GM23248 (cell line): ENCODE data around the gene VAV2.

Experiments
- EZH2 ChIP-seq: fragments of 200-600 bp; sonication (generic); IDR thresholded peaks from 2 replicates; pipeline ENCODE4 v1.6.1; 2018; ENCODE audit warnings: antibody characterized with exemption, mild to moderate bottlenecking; ENCODE audit not compliant: insufficient read depth, poor library complexity, severe bottlenecking
- EZH2phosphoT487 ChIP-seq: fragments of 200-600 bp; sonication (generic); IDR thresholded peaks from 2 replicates; pipeline ENCODE4 v1.6.1; 2018; ENCODE audit warnings: antibody characterized with exemption, moderate library complexity, mild to moderate bottlenecking, low read depth; ENCODE audit not compliant: insufficient read depth

DNA sequence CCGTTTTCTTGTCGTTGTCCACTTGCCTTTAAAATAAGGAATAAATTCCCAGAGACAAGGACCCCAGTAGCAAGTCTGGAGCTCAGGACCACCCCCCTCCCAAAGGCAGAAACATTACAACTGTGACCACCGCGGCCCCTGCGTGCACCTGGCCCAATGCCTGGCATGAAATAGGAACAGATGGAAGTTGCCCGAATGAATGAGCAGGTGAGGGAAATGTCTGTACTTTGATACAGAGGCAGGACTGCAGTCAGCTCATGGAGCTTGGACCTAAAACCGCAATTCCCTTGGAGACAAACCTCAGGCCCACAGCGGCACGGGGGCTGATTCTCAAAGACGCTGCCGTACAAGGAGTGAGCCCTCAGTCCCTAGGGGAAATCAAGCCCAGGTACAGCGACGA lies 198.7 kb downstream of the VAV2 start:
- TF ChIP-seq EZH2: no peak
- TF ChIP-seq EZH2phosphoT487: no peak
